HG03175 (cell line): ENCODE measurements around the gene ARHGAP23.

Experiments used
- ATAC-seq: cut with Tn5 transposase; IDR thresholded peaks from one replicate; pipeline ENCODE4 v1.9.1; 2021; ENCODE audit warnings: mild to moderate bottlenecking, moderate library complexity; ENCODE audit not compliant: unreplicated experiment

Gene ARHGAP23

GRCh38 chr17:38428112-38428642 is at the start of gene ARHGAP23:
ARHGAP23 (plus strand) TSS chr17:38428464; CDS start chr17:38428486, 22 bp downstream.
- ATAC-seq = no peak

GRCh38 chr17:38379448-38379847 is 48.8 kb upstream of the ARHGAP23 start:
- ATAC-seq = no peak

GRCh38 chr17:38395090-38395489 is 33.2 kb upstream of the ARHGAP23 start:
- ATAC-seq = no peak

GRCh38 chr17:38397227-38397626 is 31.0 kb upstream of the ARHGAP23 start:
- ATAC-seq = no peak

GRCh38 chr17:38400286-38400685 is 28.0 kb upstream of the ARHGAP23 start:
- ATAC-seq = no peak

GRCh38 chr17:38401459-38401858 is 26.8 kb upstream of the ARHGAP23 start:
- ATAC-seq = no peak

GRCh38 chr17:38402897-38403296 is 25.4 kb upstream of the ARHGAP23 start:
- no peak for ATAC-seq

- ATAC-seq = no peak
Observed at GRCh38 chr17:38403491-38403890, 24.8 kb upstream of the ARHGAP23 start.

GRCh38 chr17:38404174-38404943 is 23.9 kb upstream of the ARHGAP23 start:
- ATAC-seq = no peak

GRCh38 chr17:38405654-38406053 is 22.6 kb upstream of the ARHGAP23 start:
- no peak for ATAC-seq

- no peak for ATAC-seq
Observed at GRCh38 chr17:38410201-38410600, 18.1 kb upstream of the ARHGAP23 start.

- peak; percentile 45 for ATAC-seq
Observed at GRCh38 chr17:38415250-38416194, 12.7 kb upstream of the ARHGAP23 start.

- no peak for ATAC-seq
Observed at GRCh38 chr17:38416840-38417209, 11.4 kb upstream of the ARHGAP23 start.

GRCh38 chr17:38417210-38417951 is 10.9 kb upstream of the ARHGAP23 start:
- ATAC-seq = no peak

GRCh38 chr17:38418062-38418692 is 10.1 kb upstream of the ARHGAP23 start:
- no peak for ATAC-seq

- no peak for ATAC-seq
Observed at GRCh38 chr17:38418693-38419507, 9.4 kb upstream of the ARHGAP23 start.

- ATAC-seq = no peak
Observed at GRCh38 chr17:38419508-38419981, 8.7 kb upstream of the ARHGAP23 start.

- no peak for ATAC-seq
Observed at GRCh38 chr17:38420518-38420917, 7.7 kb upstream of the ARHGAP23 start.

- no peak for ATAC-seq
Observed at GRCh38 chr17:38421171-38421841, 7.0 kb upstream of the ARHGAP23 start.
